SKM-1 (cell line): Measurements from ENCODE around the gene CEP120.
"Not testable (repeated sequence)": the region's sequence is repeated elsewhere in the genome, so short reads cannot be mapped to it uniquely, and the experiment has no call there.

ENCODE experiments used
- DNase-seq: peaks from one replicate; lab custom pipeline; 2025; ENCODE audit not compliant: unreplicated experiment; lab: John Stamatoyannopoulos, UW

CEP120 gene

GRCh38 chr5:123439709-123440108 is 16.5 kb upstream of the CEP120 start:
- DNase-seq: no peak

- DNase-seq: no peak
Measured at GRCh38 chr5:123438902-123439301, 15.7 kb upstream of the CEP120 start.

DNA sequence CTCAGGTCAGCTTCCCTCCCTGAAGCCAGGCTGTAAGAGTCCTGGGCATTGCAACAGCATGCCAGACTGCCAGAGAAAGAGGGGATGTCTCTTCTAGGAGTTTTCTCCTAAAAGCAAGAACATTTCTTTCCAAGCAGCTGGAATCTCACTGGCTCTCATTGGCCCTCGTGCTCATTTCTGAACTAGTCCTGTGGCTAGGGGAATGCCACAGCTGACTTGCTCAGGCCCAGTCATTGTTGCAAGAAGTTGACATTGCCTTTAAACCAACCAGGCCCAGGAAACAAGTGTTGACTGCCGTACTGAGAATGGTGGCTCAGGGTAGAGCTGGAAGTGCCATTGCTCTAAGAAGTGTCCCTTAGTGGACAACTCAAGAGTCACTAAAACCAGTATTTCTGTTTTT is 15.0 kb upstream of the CEP120 start:
- DNase-seq: no peak

GRCh38 chr5:123436201-123436600 is 13.0 kb upstream of the CEP120 start:
- no peak for DNase-seq

GRCh38 chr5:123434796-123435195 is 11.6 kb upstream of the CEP120 start:
- no peak for DNase-seq

DNA sequence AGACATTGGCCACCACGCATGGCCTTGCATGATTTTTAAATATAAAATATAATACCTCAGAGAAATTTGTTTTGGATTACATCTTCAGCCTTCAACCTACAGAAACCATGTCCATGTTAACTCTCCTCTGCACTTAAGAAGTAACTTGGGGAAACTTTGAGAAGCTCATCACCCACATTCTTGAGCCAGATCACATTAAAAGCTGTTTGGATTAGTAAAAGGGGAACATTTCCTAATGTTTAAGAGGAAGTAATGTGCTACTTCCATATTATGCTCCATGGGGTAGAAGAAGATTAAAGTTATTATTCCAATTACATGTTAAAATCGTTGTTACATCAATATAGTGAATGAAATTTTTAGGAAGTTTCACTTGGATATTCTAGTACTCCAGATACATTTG is 10.4 kb upstream of the CEP120 start:
- DNase-seq: no peak

- DNase-seq: not testable (repeated sequence)
Measured at GRCh38 chr5:123430441-123430840, 7.2 kb upstream of the CEP120 start.

GRCh38 chr5:123429993-123430392 is 6.8 kb upstream of the CEP120 start:
- peak; percentile 88 for DNase-seq

GRCh38 chr5:123429221-123429954 is 6.2 kb upstream of the CEP120 start:
- no peak for DNase-seq

GRCh38 chr5:123428521-123429220 is 5.5 kb upstream of the CEP120 start:
- DNase-seq: no peak

GRCh38 chr5:123427281-123427680 is 4.1 kb upstream of the CEP120 start:
- no peak for DNase-seq

DNA sequence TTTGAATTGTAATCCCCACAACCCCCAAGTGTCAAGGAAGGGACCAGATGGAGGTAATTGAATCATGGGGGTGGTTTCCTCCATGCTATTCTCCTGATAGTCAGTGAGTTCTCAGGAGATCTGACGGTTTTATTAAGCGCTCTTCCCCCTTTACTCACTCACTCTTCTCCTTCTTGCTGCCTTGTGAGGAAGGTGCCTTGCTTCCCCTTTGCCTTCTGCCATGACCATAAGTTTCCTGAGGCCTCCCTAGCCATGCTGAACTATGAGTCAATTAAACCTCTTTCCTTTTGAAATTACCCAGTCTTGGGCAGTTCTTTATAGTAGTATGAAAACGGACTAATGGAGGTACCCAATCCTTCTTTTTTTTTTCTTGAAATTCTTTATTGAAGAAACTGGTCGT is 2.2 kb upstream of the CEP120 start:
- no peak for DNase-seq

- DNase-seq: no peak
Measured at GRCh38 chr5:123422433-123423277, 548 bp downstream of the CEP120 start.

DNA sequence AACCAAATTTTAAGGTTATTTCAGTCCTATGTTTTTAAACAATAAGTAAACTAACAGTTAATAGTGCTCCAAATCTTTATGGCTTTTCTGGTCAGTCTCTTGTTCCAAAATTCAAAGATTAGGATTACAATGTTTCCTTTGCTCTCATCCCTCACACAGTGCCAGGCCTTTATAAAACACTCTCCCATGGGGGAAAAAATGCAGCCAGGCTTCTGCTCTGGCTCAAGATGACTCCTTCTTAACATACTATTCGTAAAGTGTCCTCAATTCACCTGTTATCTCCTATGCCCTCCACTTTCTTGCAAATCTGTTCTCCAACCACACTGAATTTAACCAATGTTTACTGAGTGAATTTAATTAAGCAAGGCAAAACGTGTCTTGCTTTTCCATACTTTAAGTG is 1.4 kb downstream of the CEP120 start:
- no peak for DNase-seq

DNA sequence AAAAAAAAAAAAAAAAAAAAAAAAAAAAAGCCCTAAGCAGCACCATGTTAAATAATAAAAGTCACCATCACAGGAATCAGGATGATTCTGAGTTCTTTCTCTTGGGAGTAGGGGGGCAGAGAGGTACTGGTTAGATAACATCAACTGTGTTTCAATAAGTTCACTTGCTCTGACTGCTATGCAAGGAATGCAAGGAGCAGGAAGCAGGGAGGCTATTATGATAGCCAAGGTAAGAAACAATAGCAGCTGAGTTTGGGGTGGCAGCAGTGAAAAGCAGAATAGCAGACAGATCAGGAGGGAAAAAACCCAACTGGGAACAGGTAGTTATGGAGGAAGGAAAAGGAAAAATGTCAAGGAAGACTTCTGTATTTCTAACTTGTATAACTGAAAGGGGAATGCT is 8.2 kb downstream of the CEP120 start:
- no peak for DNase-seq

GRCh38 chr5:123412206-123412605 is 11.0 kb downstream of the CEP120 start:
- no peak for DNase-seq

DNA sequence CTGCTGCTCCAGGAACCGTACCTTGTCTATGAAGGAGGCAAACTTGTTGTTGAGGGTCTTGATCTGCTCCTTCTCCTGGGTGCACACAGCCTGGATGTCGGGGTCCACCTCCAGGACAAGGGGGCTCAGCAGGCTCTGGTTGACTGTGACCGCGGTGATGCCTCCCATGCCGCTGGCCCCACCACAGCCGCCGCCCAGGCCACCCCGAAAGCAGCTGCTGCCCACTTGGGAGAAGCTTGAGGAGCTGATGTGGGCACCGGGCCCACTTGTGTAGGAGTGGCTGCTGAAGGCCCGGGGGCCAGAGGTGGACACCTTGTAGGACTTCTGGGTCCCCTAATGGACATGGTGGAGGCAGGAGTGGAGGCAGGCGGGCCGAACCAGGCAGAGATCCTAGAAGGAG is 21.2 kb downstream of the CEP120 start:
- DNase-seq: not testable (repeated sequence)

GRCh38 chr5:123401320-123401719 is 21.9 kb downstream of the CEP120 start:
- DNase-seq: no peak

DNA sequence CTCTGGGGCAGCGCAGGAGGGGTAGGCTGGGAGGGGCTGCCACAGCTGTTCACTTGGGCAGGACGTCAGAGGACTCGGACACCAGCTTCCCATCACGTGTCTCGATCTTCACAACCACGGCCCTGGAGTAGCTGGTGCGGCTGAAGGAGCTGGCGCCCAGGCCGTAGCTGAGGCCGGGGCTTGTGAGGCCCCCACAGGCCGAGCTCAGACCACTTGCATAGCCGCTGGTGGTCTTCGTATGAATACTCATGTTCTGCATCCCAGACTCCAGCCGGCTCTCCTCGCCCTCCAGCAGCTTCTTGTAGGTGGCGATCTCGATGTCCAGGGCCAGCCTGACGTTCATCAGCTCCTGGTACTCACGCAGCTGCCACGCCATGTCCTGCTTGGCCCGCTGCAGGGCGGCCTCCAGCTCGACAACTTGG is 22.3 kb downstream of the CEP120 start:
- not testable (repeated sequence) for DNase-seq

GRCh38 chr5:123398058-123398733 is 25.0 kb downstream of the CEP120 start:
- no peak for DNase-seq

DNA sequence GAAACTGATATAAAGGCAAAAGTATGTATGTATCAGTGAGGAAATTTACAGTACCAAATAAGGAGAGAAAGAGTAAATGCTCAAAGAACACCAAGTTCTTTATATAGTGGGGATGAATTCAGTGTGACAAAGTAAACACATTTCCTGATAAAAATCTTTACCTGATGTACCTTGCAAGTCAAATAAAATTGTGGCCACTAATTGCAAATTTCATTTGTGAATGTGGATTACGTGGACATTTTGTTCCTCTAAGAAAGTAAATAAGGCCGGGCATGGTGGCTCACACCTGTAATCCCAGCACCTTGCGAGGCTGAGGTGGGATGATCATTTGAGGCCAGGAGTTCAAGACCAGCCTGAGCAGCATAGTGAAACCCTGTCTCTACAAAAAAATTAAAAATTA is 25.7 kb downstream of the CEP120 start:
- DNase-seq: no peak
